SK-N-SH (cell line): ENCODE measurements around the gene NEK6. TPM values are rescaled to one million over a fixed set of nuclear protein-coding genes. Genes with fewer than 3 reads are reported as not detected.

ENCODE experiments used
- CTCF ChIA-PET: fragments of 300-600, 350-600 bp; formaldehyde crosslinking; extraction: SDS; loops from one replicate; lab custom pipeline; 2021; lab: Yijun Ruan, JAX
- POLR2A ChIA-PET: fragments of 350-600 bp; sonication (Branson Sonifier 250); formaldehyde crosslinking; extraction: SDS; loops from one replicate; lab custom pipeline; 2020; ENCODE audit warnings: antibody characterized with exemption, inconsistent platforms; lab: Yijun Ruan, JAX
- DNase-seq: peaks from one replicate; pipeline ENCODE4 v3.0.0; 2012
- H2AFZ ChIP-seq: fragments of 200-600 bp; sonication (generic); 2 replicates; pipeline ENCODE4 v1.8.1; 2016; ENCODE audit warnings: antibody characterized with exemption, mild to moderate bottlenecking, low read depth
- H3F3A ChIP-seq: fragments of 200-600 bp; sonication (generic); replicated peaks from 2 replicates; pipeline ENCODE3; 2016; ENCODE audit warnings: antibody characterized with exemption, mild to moderate bottlenecking; ENCODE audit not compliant: insufficient read depth
- H3K27ac ChIP-seq, 2 experiments: fragments of 200-500 bp in 1 of 2; fragments of 200-600 bp in 1 of 2; sonication (Bioruptor generic) in 1 of 2; sonication (generic), shearing (Covaris generic) in 1 of 2; 2 replicates each; pipeline versions ENCODE4 v1.5.1 to v1.6.1; 2014 to 2016; ENCODE audit warnings: low read depth in 2 of 2, inconsistent platforms in 1 of 2, low read length in 1 of 2, mild to moderate bottlenecking in 1 of 2, mixed read lengths in 1 of 2
- H3K27me3 ChIP-seq: fragments of 200-600 bp; sonication (generic), shearing (Covaris generic); 2 replicates; pipeline ENCODE4 v1.6.1; 2016; ENCODE audit warnings: mixed run types; ENCODE audit not compliant: insufficient read depth
- H3K36me3 ChIP-seq, 2 experiments: fragments of 200-500 bp in 1 of 2; fragments of 200-600 bp in 1 of 2; sonication (Bioruptor generic) in 1 of 2; sonication (generic) in 1 of 2; replicated peaks in 1 of 2; 2 replicates each; pipeline versions ENCODE3 to v1.5.1; 2014 to 2016; ENCODE audit warnings: low read length in 1 of 2, mild to moderate bottlenecking in 1 of 2; ENCODE audit not compliant: insufficient read depth in 2 of 2, control insufficient read depth in 1 of 2
- H3K4me1 ChIP-seq, 2 experiments: fragments of 200-500 bp in 1 of 2; fragments of 200-600 bp in 1 of 2; sonication (Bioruptor generic) in 1 of 2; sonication (generic), shearing (Covaris generic) in 1 of 2; 2 replicates each; pipeline versions ENCODE4 v1.5.1 to v1.6.1; 2014 to 2016; ENCODE audit warnings: low read depth in 1 of 2, low read length in 1 of 2, mixed run types in 1 of 2; ENCODE audit not compliant: insufficient read depth in 2 of 2, control insufficient read depth in 1 of 2
- H3K4me2 ChIP-seq: fragments of 200-600 bp; sonication (generic), shearing (Covaris generic); 2 replicates; pipeline ENCODE4 v1.6.1; 2017; ENCODE audit warnings: mixed run types
- H3K4me3 ChIP-seq, 2 experiments: fragments of 200-500 bp in 1 of 2; fragments of 200-600 bp in 1 of 2; sonication (Bioruptor generic) in 1 of 2; sonication (generic), shearing (Covaris generic) in 1 of 2; 2 replicates each; pipeline versions ENCODE4 v1.5.1 to v1.8.1; 2014 to 2016; ENCODE audit warnings: low read depth in 2 of 2, inconsistent platforms in 1 of 2, low read length in 1 of 2, mild to moderate bottlenecking in 1 of 2, mixed read lengths in 1 of 2, moderate library complexity in 1 of 2
- H3K79me2 ChIP-seq: fragments of 200-600 bp; sonication (generic); 2 replicates; pipeline ENCODE4 v1.8.1; 2017; ENCODE audit warnings: mild to moderate bottlenecking; ENCODE audit not compliant: insufficient read depth
- H3K9ac ChIP-seq: fragments of 200-600 bp; sonication (generic); 2 replicates; pipeline ENCODE4 v1.6.1; 2017; ENCODE audit warnings: mixed run types
- H3K9me2 ChIP-seq: fragments of 200-600 bp; sonication (generic); 2 replicates; pipeline ENCODE4 v1.6.1; 2017; ENCODE audit warnings: mixed run types
- H3K9me3 ChIP-seq: fragments of 200-600 bp; sonication (generic); 2 replicates; pipeline ENCODE4 v1.6.1; 2017; ENCODE audit warnings: mixed run types, mild to moderate bottlenecking, moderate library complexity
- H4K20me1 ChIP-seq: fragments of 200-600 bp; sonication (generic); 2 replicates; pipeline ENCODE4 v1.6.1; 2017; ENCODE audit warnings: mild to moderate bottlenecking, mixed run types; ENCODE audit not compliant: insufficient read depth
- ELF1 ChIP-seq: IDR thresholded peaks from 2 replicates; pipeline ENCODE4 v1.4.0; 2012
- EZH2phosphoT487 ChIP-seq: fragments of 200-600 bp; sonication (generic); IDR thresholded peaks from 2 replicates; pipeline ENCODE4 v1.6.1; 2017; ENCODE audit warnings: low read depth, mixed run types, mild to moderate bottlenecking, antibody characterized with exemption, moderate library complexity, borderline replicate concordance
- FOSL2 ChIP-seq: IDR thresholded peaks from 2 replicates; pipeline ENCODE4 v1.4.0; 2012; ENCODE audit warnings: low read depth, mild to moderate bottlenecking, moderate library complexity, borderline replicate concordance
- GABPA ChIP-seq: IDR thresholded peaks from 2 replicates; pipeline ENCODE4 v1.4.0; 2012; ENCODE audit warnings: low read depth, mild to moderate bottlenecking
- NRF1 ChIP-seq: IDR thresholded peaks from 2 replicates; pipeline ENCODE4 v1.6.1; 2012; ENCODE audit warnings: low read depth, mild to moderate bottlenecking, low read length
- POLR2AphosphoS5 ChIP-seq: IDR thresholded peaks from 2 replicates; pipeline ENCODE4 v1.6.1; 2012; ENCODE audit warnings: low read depth, low read length
- RFX5 ChIP-seq: IDR thresholded peaks from 2 replicates; pipeline ENCODE4 v1.6.1; 2012; ENCODE audit warnings: mild to moderate bottlenecking, improper control_type of control experiment, low read length
- RXRA ChIP-seq: IDR thresholded peaks from 2 replicates; pipeline ENCODE4 v1.4.0; 2012; ENCODE audit warnings: low read depth, mild to moderate bottlenecking, borderline replicate concordance
- SIN3A ChIP-seq: IDR thresholded peaks from 2 replicates; pipeline ENCODE4 v1.6.1; 2012; ENCODE audit warnings: low read depth, mild to moderate bottlenecking, low read length, moderate library complexity, borderline replicate concordance
- TCF12 ChIP-seq: IDR thresholded peaks from 2 replicates; pipeline ENCODE4 v1.4.0; 2012
- TEAD4 ChIP-seq: IDR thresholded peaks from 2 replicates; pipeline ENCODE4 v1.4.0; 2012; ENCODE audit warnings: mild to moderate bottlenecking, borderline replicate concordance; ENCODE audit not compliant: insufficient read depth
- ZBTB33 ChIP-seq: IDR thresholded peaks from 2 replicates; pipeline ENCODE4 v1.4.0; 2012; ENCODE audit warnings: low read depth, borderline replicate concordance
- WGBS: methylation state at CpG from one replicate; pipeline ENCODE4 v1.1.6; 2017; ENCODE audit warnings: low lambda C conversion rate; 5-methylcytosine and 5-hydroxymethylcytosine counted together
- polyA plus RNA-seq, 3 experiments: library from polyadenylated mRNA; depleted of rRNA; stranded (reverse); fragments of >200 nt; gene quantifications; 2 replicates each; pipeline ENCODE4 v1.2.3, GENCODE V29; 2012
- TF ChIP-seq, protein P1 (sequence below): IDR thresholded peaks from 2 replicates; pipeline ENCODE4 v1.4.0; 2012; ENCODE audit warnings: low read depth, borderline replicate concordance
- TF ChIP-seq, protein P2 (sequence below): fragments of 150-350 bp; IDR thresholded peaks from 2 replicates; pipeline ENCODE4 v1.6.1; 2016; ENCODE audit warnings: mild to moderate bottlenecking, low read depth, low read length

The NEK6 gene
- polyA plus RNA-seq, 1 of the 3 experiments (the other 2 are of a cell fraction): 89.8 TPM

DNA sequence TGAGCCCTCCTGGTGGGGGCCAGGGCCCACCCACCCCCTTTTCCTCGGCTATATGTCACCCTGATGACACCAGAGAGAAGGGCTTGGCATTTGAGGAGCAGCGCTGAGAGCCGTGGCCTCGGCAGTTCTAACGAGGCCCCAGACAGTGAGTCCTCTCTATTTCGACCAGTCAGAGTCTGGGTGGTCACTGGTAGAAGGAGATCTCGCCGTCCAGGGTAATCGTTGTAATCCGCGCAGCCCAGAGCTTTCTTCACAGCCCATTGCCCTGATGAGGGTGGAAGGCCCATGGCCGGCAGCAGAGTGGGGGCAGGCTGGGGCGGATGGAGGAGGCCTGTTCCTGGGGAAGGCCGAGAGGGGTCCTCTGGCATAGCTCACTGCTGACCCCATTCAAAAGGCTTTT, 87.3 kb downstream of the NEK6 start:
- 96% methylated on average over 13 of the region's 14 CpGs for WGBS

GRCh38 chr9:124345751-124346281, 88.1 kb downstream of the NEK6 start:
- H3K9me2 ChIP-seq: no peaks in the 10 kb centered on the region
- CTCF ChIA-PET: no interaction called here
- H3K4me2 ChIP-seq: no peak overlapping the region
- DNase-seq: no peak
- TF ChIP-seq NRF1 (no peak), RXRA (no peak), EZH2phosphoT487 (no peak), FOSL2 (no peak)
- TF ChIP-seq, all 33 proteins: peak for 0
- POLR2A ChIA-PET: no interaction called here
- Histone ChIP-seq H3F3A (peaks cover 26% of the 10 kb centered on the region), H3K4me1 (peaks cover 14 to 15% of the 10 kb centered on the region in 2 experiments; a peak in 3 of 4 replicates), H3K9ac (no peak overlapping the region), H3K9me3 (no peaks in the 10 kb centered on the region), H3K27me3 (no peaks in the 10 kb centered on the region), H3K27ac (no peak overlapping the region), H2AFZ (no peak overlapping the region), H4K20me1 (peaks cover 8% of the 10 kb centered on the region; the same call in 1 of the 2 replicates), H3K4me3 (no peak overlapping the region), H3K36me3 (peaks cover 12 to 64% of the 10 kb centered on the region in 2 experiments), H3K79me2 (no peaks in the 10 kb centered on the region)
- WGBS: 100% methylated on average over 6 of the region's 9 CpGs

More for the DNA sequence above, 87.3 kb downstream of the NEK6 start:
- TF ChIP-seq RFX5: no peak
- TF ChIP-seq POLR2AphosphoS5: no peak
- POLR2A ChIA-PET: no interaction called here
- Histone ChIP-seq H3K4me3 (no peak overlapping the region), H3K9me2 (no peaks in the 10 kb centered on the region), H3K9ac (no peak overlapping the region), H3K27ac (no peak overlapping the region), H2AFZ (no peak overlapping the region), H3K27me3 (no peaks in the 10 kb centered on the region), H3K9me3 (no peaks in the 10 kb centered on the region), H3K79me2 (no peaks in the 10 kb centered on the region), H3K4me2 (no peak overlapping the region), H3K36me3 (peaks cover 12 to 58% of the 10 kb centered on the region in 2 experiments), H3F3A (peaks cover 27% of the 10 kb centered on the region), H3K4me1 (peaks cover 15 to 17% of the 10 kb centered on the region in 2 experiments; a peak in 3 of 4 replicates), H4K20me1 (0 out of 2 replicates have a peak, but pooled peaks cover 5% of the 10 kb centered on the region)
- CTCF ChIA-PET: interaction anchor here (1.7 kb wide), 1 partner anchor 25 kb away, joined by 5 read pairs; no protein-coding TSS in a partner anchor
- no peak for DNase-seq

DNA sequence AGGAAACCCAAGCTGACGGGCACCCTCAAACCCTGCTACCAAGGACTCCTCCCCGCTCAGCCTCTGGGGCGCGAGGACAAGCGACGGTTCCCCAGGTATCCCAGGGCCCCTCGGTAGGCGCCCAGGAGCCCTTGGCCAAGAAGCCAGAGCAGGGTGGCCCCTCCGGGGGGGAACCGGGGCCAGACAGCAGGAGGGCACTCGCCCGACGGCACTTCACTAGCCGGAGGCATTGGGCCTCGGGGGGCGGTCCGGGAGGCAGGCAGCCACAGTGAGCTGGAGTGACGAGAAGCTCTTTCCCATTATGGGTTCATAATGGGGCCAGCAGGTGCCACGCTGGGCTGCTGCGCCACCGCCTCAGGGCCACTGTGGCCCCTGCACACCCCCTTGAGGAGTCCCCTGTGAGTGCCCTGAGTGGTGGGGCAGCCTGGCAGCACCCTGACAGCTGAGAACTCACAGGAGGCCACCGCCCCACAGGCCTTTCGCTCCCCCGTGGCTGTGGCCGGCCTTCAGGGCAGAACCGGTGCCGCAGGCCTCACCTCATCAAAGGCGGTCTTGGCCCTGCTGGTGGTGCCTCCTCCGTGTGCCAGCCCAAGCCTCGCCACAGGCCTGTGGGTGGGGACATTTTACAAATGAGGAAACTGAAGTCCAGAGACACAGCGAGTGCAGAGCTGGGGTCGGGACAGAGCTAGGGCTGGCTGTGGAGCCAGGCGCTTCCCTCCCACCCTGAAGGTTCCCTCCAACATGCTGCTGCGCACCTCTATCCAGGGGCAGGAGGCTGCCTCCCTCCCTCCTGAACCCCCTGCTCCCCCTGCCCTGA, 88.8 kb downstream of the NEK6 start:
- Histone ChIP-seq H3K9me2 (no peaks in the 10 kb centered on the region), H2AFZ (no peak overlapping the region), H3K9ac (no peak overlapping the region), H3K9me3 (no peaks in the 10 kb centered on the region), H3F3A (peaks cover 32% of the 10 kb centered on the region), H3K27me3 (no peaks in the 10 kb centered on the region), H3K4me2 (no peak overlapping the region), H4K20me1 (peaks cover 10% of the 10 kb centered on the region; the same call in 1 of the 2 replicates), H3K36me3 (peaks cover 19 to 71% of the 10 kb centered on the region in 2 experiments), H3K79me2 (no peaks in the 10 kb centered on the region), H3K27ac (no peak overlapping the region), H3K4me1 (peaks cover 14 to 15% of the 10 kb centered on the region in 2 experiments; a peak in 3 of 4 replicates), H3K4me3 (no peak overlapping the region)
- DNase-seq: no peak
- ChIA-PET CTCF (interaction anchor here (1.1 to 2.0 kb wide), 3 partner anchors 24 to 220 kb away, joined by 3 to 6 read pairs (median 4); no protein-coding TSS in a partner anchor), POLR2A (no interaction called here)
- 90% methylated on average over 13 of the region's 34 CpGs for WGBS
- TF ChIP-seq, protein P1, sequence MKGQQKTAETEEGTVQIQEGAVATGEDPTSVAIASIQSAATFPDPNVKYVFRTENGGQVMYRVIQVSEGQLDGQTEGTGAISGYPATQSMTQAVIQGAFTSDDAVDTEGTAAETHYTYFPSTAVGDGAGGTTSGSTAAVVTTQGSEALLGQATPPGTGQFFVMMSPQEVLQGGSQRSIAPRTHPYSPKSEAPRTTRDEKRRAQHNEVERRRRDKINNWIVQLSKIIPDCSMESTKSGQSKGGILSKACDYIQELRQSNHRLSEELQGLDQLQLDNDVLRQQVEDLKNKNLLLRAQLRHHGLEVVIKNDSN: no peak
- TF ChIP-seq RFX5 (no peak), SIN3A (no peak), GABPA (no peak), TCF12 (no peak), ZBTB33 (no peak), EZH2phosphoT487 (no peak), ELF1 (no peak), TEAD4 (no peak)
- TF ChIP-seq, protein P2, sequence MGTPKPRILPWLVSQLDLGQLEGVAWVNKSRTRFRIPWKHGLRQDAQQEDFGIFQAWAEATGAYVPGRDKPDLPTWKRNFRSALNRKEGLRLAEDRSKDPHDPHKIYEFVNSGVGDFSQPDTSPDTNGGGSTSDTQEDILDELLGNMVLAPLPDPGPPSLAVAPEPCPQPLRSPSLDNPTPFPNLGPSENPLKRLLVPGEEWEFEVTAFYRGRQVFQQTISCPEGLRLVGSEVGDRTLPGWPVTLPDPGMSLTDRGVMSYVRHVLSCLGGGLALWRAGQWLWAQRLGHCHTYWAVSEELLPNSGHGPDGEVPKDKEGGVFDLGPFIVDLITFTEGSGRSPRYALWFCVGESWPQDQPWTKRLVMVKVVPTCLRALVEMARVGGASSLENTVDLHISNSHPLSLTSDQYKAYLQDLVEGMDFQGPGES: no peak
